ENCODE measurements around the gene DRAM1. TPM values are rescaled to one million over a fixed set of nuclear protein-coding genes. Genes with fewer than 3 reads are reported as not detected.
"Not testable (repeated sequence)": the region's sequence is repeated elsewhere in the genome, so short reads cannot be mapped to it uniquely, and the experiment has no call there.

DRAM1 gene
- total RNA-seq, 1 donor from 2014 or later = 5.6 TPM

GRCh38 chr12:101901777-101902176 lies 24.4 kb downstream of the DRAM1 start:
- no peak for DNase-seq (ENCODE audit: low read depth)

- no peak for DNase-seq (ENCODE audit: low read depth)
These were observed 25.3 kb downstream of the DRAM1 start for GRCh38 chr12:101902641-101903040.

- no peak for DNase-seq (ENCODE audit: low read depth)
These were observed 28.8 kb downstream of the DRAM1 start for GRCh38 chr12:101906226-101906625.

- DNase-seq (ENCODE audit: low read depth) = no peak
These were observed 31.0 kb downstream of the DRAM1 start for GRCh38 chr12:101908395-101908794.

- DNase-seq (ENCODE audit: low read depth) = no peak
These were observed 32.3 kb downstream of the DRAM1 start for GRCh38 chr12:101909646-101910045.

- no peak for DNase-seq (ENCODE audit: low read depth)
These were observed 38.5 kb downstream of the DRAM1 start for GRCh38 chr12:101915841-101916240.

GRCh38 chr12:101918805-101919204 lies 41.4 kb downstream of the DRAM1 start:
- not testable (repeated sequence) for DNase-seq (ENCODE audit: low read depth)

GRCh38 chr12:101919447-101919846 lies 42.1 kb downstream of the DRAM1 start:
- no peak for DNase-seq (ENCODE audit: low read depth)

- DNase-seq (ENCODE audit: low read depth) = no peak
These were observed 43.5 kb downstream of the DRAM1 start for GRCh38 chr12:101920906-101921305.

- no peak for DNase-seq (ENCODE audit: low read depth)
These were observed 45.8 kb downstream of the DRAM1 start for GRCh38 chr12:101923045-101923718.

- peak; percentile 46 for DNase-seq (ENCODE audit: low read depth)
These were observed 47.2 kb downstream of the DRAM1 start for GRCh38 chr12:101924618-101925017.

GRCh38 chr12:101925361-101925760 lies 48.0 kb downstream of the DRAM1 start:
- peak; percentile 96 for DNase-seq (ENCODE audit: low read depth)

- DNase-seq (ENCODE audit: low read depth) = peak; percentile 57
These were observed 48.6 kb downstream of the DRAM1 start for GRCh38 chr12:101925935-101926334.

GRCh38 chr12:101927036-101927435 lies 49.7 kb downstream of the DRAM1 start:
- no peak for DNase-seq (ENCODE audit: low read depth)

GRCh38 chr12:101927999-101928398 lies 50.6 kb downstream of the DRAM1 start:
- no peak for DNase-seq (ENCODE audit: low read depth)

- no peak for DNase-seq (ENCODE audit: low read depth)
These were observed 51.2 kb downstream of the DRAM1 start for GRCh38 chr12:101928556-101928955.

GRCh38 chr12:101929365-101930041 lies 52.1 kb downstream of the DRAM1 start:
- DNase-seq (ENCODE audit: low read depth) = no peak

- DNase-seq (ENCODE audit: low read depth) = no peak
These were observed 54.3 kb downstream of the DRAM1 start for GRCh38 chr12:101931498-101932326.

- DNase-seq (ENCODE audit: low read depth) = no peak
These were observed 56.6 kb downstream of the DRAM1 start for GRCh38 chr12:101933866-101934514.

- DNase-seq (ENCODE audit: low read depth) = peak; percentile 82
These were observed 58.7 kb downstream of the DRAM1 start for GRCh38 chr12:101935890-101936746.

- DNase-seq (ENCODE audit: low read depth) = no peak
These were observed 61.9 kb downstream of the DRAM1 start for GRCh38 chr12:101939306-101939705.
